ENCODE data around the gene ZNF649.

DNA sequence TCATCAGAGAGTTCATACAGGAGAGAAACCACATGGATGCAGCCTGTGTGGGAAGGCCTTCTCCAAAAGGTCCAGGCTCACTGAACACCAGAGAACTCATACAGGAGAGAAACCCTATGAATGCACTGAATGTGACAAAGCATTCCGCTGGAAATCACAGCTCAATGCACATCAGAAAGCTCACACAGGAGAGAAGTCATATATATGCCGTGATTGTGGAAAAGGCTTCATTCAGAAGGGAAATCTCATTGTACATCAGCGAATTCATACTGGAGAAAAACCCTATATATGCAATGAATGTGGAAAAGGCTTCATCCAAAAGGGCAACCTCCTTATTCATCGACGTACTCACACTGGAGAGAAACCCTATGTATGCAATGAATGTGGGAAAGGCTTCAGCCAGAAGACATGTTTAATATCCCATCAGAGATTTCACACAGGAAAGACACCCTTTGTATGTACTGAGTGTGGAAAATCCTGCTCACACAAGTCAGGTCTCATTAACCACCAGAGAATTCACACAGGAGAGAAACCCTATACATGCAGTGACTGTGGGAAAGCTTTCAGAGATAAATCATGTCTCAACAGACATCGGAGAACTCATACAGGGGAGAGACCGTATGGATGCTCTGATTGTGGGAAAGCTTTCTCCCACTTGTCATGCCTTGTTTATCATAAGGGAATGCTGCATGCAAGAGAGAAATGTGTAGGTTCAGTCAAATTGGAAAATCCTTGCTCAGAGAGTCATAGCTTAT lies 40.2 kb upstream of the ZNF649 start:
- TF ChIP-seq, protein P1, sequence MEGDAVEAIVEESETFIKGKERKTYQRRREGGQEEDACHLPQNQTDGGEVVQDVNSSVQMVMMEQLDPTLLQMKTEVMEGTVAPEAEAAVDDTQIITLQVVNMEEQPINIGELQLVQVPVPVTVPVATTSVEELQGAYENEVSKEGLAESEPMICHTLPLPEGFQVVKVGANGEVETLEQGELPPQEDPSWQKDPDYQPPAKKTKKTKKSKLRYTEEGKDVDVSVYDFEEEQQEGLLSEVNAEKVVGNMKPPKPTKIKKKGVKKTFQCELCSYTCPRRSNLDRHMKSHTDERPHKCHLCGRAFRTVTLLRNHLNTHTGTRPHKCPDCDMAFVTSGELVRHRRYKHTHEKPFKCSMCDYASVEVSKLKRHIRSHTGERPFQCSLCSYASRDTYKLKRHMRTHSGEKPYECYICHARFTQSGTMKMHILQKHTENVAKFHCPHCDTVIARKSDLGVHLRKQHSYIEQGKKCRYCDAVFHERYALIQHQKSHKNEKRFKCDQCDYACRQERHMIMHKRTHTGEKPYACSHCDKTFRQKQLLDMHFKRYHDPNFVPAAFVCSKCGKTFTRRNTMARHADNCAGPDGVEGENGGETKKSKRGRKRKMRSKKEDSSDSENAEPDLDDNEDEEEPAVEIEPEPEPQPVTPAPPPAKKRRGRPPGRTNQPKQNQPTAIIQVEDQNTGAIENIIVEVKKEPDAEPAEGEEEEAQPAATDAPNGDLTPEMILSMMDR (IDR thresholded peaks at IDR 0.05) = no peak
- TF ChIP-seq POLR2A (IDR thresholded peaks at IDR 0.05) = no peak

Measured in thyroid gland (tissue), 4 donors.